ENCODE measurements around the gene DYSF.

DNA sequence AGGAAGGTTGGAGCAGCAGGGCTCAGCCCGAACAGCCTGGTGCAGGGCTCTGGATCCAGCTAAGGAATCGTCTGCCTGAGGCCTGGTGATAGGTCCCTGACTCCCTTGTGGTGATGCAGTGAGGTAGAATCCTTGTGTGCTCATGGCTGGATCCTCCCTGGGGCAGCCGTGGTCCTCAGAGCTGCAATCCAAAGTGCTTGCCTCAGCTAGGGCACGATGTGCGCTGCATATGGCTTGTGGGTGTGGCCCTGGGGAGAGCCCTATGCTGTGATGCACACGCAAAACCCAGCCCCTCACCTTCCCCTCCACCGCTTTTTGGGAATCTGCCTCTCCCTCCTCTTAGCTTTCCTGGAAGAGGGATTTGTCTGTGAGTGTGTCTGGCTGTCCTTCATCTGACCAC lies 142.2 kb downstream of the DYSF start:
- no peak for TF ChIP-seq POLR2A (IDR thresholded peaks at IDR 0.05)
- TF ChIP-seq, protein P1, sequence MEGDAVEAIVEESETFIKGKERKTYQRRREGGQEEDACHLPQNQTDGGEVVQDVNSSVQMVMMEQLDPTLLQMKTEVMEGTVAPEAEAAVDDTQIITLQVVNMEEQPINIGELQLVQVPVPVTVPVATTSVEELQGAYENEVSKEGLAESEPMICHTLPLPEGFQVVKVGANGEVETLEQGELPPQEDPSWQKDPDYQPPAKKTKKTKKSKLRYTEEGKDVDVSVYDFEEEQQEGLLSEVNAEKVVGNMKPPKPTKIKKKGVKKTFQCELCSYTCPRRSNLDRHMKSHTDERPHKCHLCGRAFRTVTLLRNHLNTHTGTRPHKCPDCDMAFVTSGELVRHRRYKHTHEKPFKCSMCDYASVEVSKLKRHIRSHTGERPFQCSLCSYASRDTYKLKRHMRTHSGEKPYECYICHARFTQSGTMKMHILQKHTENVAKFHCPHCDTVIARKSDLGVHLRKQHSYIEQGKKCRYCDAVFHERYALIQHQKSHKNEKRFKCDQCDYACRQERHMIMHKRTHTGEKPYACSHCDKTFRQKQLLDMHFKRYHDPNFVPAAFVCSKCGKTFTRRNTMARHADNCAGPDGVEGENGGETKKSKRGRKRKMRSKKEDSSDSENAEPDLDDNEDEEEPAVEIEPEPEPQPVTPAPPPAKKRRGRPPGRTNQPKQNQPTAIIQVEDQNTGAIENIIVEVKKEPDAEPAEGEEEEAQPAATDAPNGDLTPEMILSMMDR (IDR thresholded peaks at IDR 0.05): no peak
